Nephron progenitor cell (in vitro differentiated cells): Measurements from ENCODE around the gene COX20.
"Not testable (repeated sequence)": the region's sequence is repeated elsewhere in the genome, so short reads cannot be mapped to it uniquely, and the experiment has no call there.

Experiments used
- DNase-seq: peaks from one replicate; pipeline ENCODE4 v3.0.0; 2021
- H3K27ac Mint-ChIP-seq: 2 replicates; pipeline ENCODE4 v1.8.0; 2021; ENCODE audit warnings: mild to moderate bottlenecking, moderate library complexity, mixed read lengths
- H3K27me3 Mint-ChIP-seq: 2 replicates; pipeline ENCODE4 v1.8.0; 2021; ENCODE audit warnings: mild to moderate bottlenecking, low read depth, mixed read lengths; ENCODE audit not compliant: poor library complexity
- H3K36me3 Mint-ChIP-seq: 2 replicates; pipeline ENCODE4 v1.8.0; 2021; ENCODE audit warnings: low read depth, mixed read lengths
- H3K4me1 Mint-ChIP-seq: 2 replicates; pipeline ENCODE4 v1.8.0; 2021; ENCODE audit warnings: mixed read lengths
- H3K4me3 Mint-ChIP-seq: 2 replicates; pipeline ENCODE4 v1.8.0; 2021; ENCODE audit warnings: mild to moderate bottlenecking, moderate library complexity, mixed read lengths
- H3K9me3 Mint-ChIP-seq: 2 replicates; pipeline ENCODE4 v1.8.0; 2021; ENCODE audit warnings: mild to moderate bottlenecking, moderate library complexity, mixed read lengths
- TF ChIP-seq, protein P1 (sequence below): fragments of 200-600 bp; sonication (generic); IDR thresholded peaks from 2 replicates; pipeline ENCODE4 v1.5.0; 2021; ENCODE audit warnings: antibody characterized with exemption

The COX20 gene

GRCh38 chr1:244830639-244831038 lies 4.8 kb upstream of the COX20 start:
- Mint-ChIP-seq H3K36me3 (peaks cover 14% of the 10 kb centered on the region), H3K9me3 (peaks cover 14% of the 10 kb centered on the region), H3K4me1 (peaks cover 14% of the 10 kb centered on the region), H3K27ac (no peak overlapping the region), H3K27me3 (no peaks in the 10 kb centered on the region), H3K4me3 (no peak overlapping the region)
- TF ChIP-seq, protein P1, sequence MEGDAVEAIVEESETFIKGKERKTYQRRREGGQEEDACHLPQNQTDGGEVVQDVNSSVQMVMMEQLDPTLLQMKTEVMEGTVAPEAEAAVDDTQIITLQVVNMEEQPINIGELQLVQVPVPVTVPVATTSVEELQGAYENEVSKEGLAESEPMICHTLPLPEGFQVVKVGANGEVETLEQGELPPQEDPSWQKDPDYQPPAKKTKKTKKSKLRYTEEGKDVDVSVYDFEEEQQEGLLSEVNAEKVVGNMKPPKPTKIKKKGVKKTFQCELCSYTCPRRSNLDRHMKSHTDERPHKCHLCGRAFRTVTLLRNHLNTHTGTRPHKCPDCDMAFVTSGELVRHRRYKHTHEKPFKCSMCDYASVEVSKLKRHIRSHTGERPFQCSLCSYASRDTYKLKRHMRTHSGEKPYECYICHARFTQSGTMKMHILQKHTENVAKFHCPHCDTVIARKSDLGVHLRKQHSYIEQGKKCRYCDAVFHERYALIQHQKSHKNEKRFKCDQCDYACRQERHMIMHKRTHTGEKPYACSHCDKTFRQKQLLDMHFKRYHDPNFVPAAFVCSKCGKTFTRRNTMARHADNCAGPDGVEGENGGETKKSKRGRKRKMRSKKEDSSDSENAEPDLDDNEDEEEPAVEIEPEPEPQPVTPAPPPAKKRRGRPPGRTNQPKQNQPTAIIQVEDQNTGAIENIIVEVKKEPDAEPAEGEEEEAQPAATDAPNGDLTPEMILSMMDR: no peak
- no peak for DNase-seq

DNA sequence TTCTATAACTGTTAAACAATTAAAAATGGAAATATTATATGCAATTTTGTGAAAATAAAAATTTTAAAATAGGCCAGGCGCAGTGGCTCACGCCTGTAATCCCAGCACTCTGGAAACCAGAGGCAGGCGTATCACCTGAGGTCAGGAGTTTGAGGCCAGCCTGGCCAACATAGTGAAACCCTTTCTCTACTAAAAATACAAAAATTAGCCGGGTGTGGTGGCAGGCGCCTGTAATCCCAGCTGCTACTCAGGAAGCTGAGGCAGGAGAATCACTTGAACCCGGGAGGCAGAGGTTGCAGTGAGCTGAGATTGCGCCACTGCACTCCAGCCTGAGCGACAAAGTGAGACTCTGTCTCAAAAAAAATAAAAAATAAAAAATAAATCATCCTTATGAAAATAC lies 2.2 kb upstream of the COX20 start:
- not testable (repeated sequence) for DNase-seq, H3K27ac Mint-ChIP-seq, H3K4me3 Mint-ChIP-seq, H3K27me3 Mint-ChIP-seq
- peaks cover 13% of the 10 kb centered on the region for H3K9me3 Mint-ChIP-seq
- peaks cover 23% of the 10 kb centered on the region for H3K36me3 Mint-ChIP-seq
- H3K4me1 Mint-ChIP-seq: peaks cover 37% of the 10 kb centered on the region

- TF ChIP-seq, protein P1: peak; percentile 4
- Mint-ChIP-seq H3K36me3 (peaks cover 26% of the 10 kb centered on the region), H3K27me3 (no peaks in the 10 kb centered on the region), H3K4me1 (peaks cover 43% of the 10 kb centered on the region), H3K9me3 (peaks cover 10% of the 10 kb centered on the region), H3K4me3 (peak overlapping the region; percentile 89), H3K27ac (peak overlapping the region; percentile 100)
- peak; percentile 35 for DNase-seq
Measured at GRCh38 chr1:244833734-244834542, 1.5 kb upstream of the COX20 start.

DNA sequence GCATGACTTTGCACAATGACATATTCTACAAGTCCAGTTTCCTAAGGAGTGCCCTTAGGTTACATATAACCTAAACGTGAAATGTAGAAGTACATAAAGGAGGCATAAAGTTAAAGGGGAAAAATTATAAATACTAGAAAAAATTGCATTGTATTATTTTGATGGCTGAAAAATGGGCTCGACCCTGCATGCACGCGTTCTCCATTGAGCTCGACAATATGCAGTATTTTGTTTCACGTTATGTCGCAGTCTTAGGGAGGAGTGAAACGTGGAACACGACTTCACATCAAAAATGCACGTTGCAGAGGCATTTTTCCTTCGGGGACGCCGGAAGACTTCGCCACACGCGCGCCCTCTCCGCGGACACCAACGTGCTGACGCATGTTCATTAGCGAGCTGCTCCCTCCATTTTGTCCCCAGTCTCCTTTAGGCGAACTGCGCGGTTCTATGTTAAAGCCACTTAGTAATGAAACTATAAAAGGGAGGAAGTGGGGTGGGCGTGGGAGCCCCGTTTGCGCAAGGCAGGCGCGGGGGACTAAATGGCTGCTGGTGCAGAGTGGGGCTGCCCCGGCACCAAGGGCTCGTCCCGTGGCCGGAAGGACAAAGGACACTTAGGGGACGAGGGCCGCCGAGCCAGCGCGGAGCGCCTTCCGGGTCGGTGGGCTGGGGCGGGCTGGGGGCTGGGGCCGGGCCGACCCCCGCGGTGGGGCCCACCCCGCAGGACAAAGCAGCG lies 749 bp upstream of the COX20 start:
- Mint-ChIP-seq H3K4me1 (peaks cover 44% of the 10 kb centered on the region), H3K27ac (peak overlapping the region; percentile 100), H3K9me3 (peaks cover 4% of the 10 kb centered on the region), H3K4me3 (peak overlapping the region; percentile 97), H3K27me3 (no peaks in the 10 kb centered on the region), H3K36me3 (peaks cover 29% of the 10 kb centered on the region)
- no peak for DNase-seq
- TF ChIP-seq, protein P1: no peak

GRCh38 chr1:244836135-244836521 lies 670 bp downstream of the COX20 start:
- peak overlapping the region; percentile 96 for H3K27ac Mint-ChIP-seq
- TF ChIP-seq, protein P1: no peak
- no peaks in the 10 kb centered on the region for H3K9me3 Mint-ChIP-seq
- H3K4me1 Mint-ChIP-seq: peaks cover 44% of the 10 kb centered on the region
- H3K27me3 Mint-ChIP-seq: no peaks in the 10 kb centered on the region
- peaks cover 38% of the 10 kb centered on the region for H3K36me3 Mint-ChIP-seq
- peak overlapping the region; percentile 97 for H3K4me3 Mint-ChIP-seq
- DNase-seq: no peak

GRCh38 chr1:244836584-244836983 lies 1.1 kb downstream of the COX20 start:
- Mint-ChIP-seq H3K36me3 (peaks cover 42% of the 10 kb centered on the region), H3K27ac (peak overlapping the region; percentile 96), H3K4me1 (peaks cover 44% of the 10 kb centered on the region), H3K9me3 (no peaks in the 10 kb centered on the region), H3K27me3 (no peaks in the 10 kb centered on the region), H3K4me3 (peak overlapping the region; percentile 97)
- TF ChIP-seq, protein P1: no peak
- no peak for DNase-seq
